HG03354 (cell line): Measurements from ENCODE around the gene REC8.
A peak's percentile ranks its signal among the peaks of the same experiment; 100 is the strongest.
"Not testable (repeated sequence)": the region's sequence is repeated elsewhere in the genome, so short reads cannot be mapped to it uniquely, and the experiment has no call there.

ENCODE experiments used
- ATAC-seq: cut with Tn5 transposase; IDR thresholded peaks from one replicate; pipeline ENCODE4 v1.9.1; 2021; ENCODE audit warnings: mild to moderate bottlenecking; ENCODE audit not compliant: unreplicated experiment, poor library complexity, severe bottlenecking

The REC8 gene

GRCh38 chr14:24196071-24197055, 24.5 kb downstream of the REC8 start:
- peak; percentile 23 for ATAC-seq

GRCh38 chr14:24197056-24197450, 25.2 kb downstream of the REC8 start:
- ATAC-seq: no peak

- no peak for ATAC-seq
Observed at GRCh38 chr14:24198814-24199524, 27.1 kb downstream of the REC8 start.

GRCh38 chr14:24202538-24202937, 30.7 kb downstream of the REC8 start:
- ATAC-seq: not testable (repeated sequence)

- not testable (repeated sequence) for ATAC-seq
Observed at GRCh38 chr14:24203249-24203886, 31.5 kb downstream of the REC8 start.

GRCh38 chr14:24204163-24205146, 32.6 kb downstream of the REC8 start:
- no peak for ATAC-seq

- ATAC-seq: no peak
Observed at GRCh38 chr14:24206260-24207103, 34.6 kb downstream of the REC8 start.

GRCh38 chr14:24207104-24207551, 35.2 kb downstream of the REC8 start:
- no peak for ATAC-seq

GRCh38 chr14:24207625-24208024, 35.7 kb downstream of the REC8 start:
- no peak for ATAC-seq

GRCh38 chr14:24211311-24211710, 39.4 kb downstream of the REC8 start:
- no peak for ATAC-seq

- peak; percentile 84 for ATAC-seq
Observed at GRCh38 chr14:24212924-24213865, 41.3 kb downstream of the REC8 start, which contains the start of gene CHMP4A. CHMP4A (minus strand) TSS chr14:24213488; CDS start chr14:24213439, 49 bp downstream.

- no peak for ATAC-seq
Observed at GRCh38 chr14:24213866-24214662, 42.2 kb downstream of the REC8 start.

GRCh38 chr14:24215495-24216344, 43.8 kb downstream of the REC8 start, which contains the start of gene MDP1:
MDP1 (minus strand) TSS chr14:24216066; CDS start chr14:24215955, 111 bp downstream.
- ATAC-seq: peak; percentile 70

GRCh38 chr14:24216345-24216699, 44.4 kb downstream of the REC8 start:
- ATAC-seq: no peak

GRCh38 chr14:24216876-24217275, 45.0 kb downstream of the REC8 start:
- ATAC-seq: not testable (repeated sequence)
